Fibroblast of pulmonary artery (primary cell): ENCODE measurements around the gene MUC12.

Experiments
- DNase-seq: peaks from one replicate; pipeline ENCODE4 v3.0.0-alpha.2; 2010; ENCODE audit warnings: low read depth
- H3K4me3 ChIP-seq: replicated peaks from 2 replicates; pipeline ENCODE4 v1.5.1; 2011; ENCODE audit warnings: low read depth, mild to moderate bottlenecking, control low read depth, low read length, moderate library complexity
- CTCF ChIP-seq: IDR thresholded peaks from 2 replicates; pipeline ENCODE4 v1.5.1; 2011; ENCODE audit warnings: mild to moderate bottlenecking, control low read depth, low read length, inconsistent platforms; ENCODE audit errors: missing control alignments

Gene MUC12

GRCh38 chr7:100949933-100950443, 19.4 kb upstream of the MUC12 start:
- TF ChIP-seq CTCF, result no peak
- DNase-seq, result no peak
- H3K4me3 ChIP-seq, result no peak overlapping the region

- no peak overlapping the region for H3K4me3 ChIP-seq
- DNase-seq, result no peak
- no peak for TF ChIP-seq CTCF
These were observed 18.2 kb upstream of the MUC12 start for GRCh38 chr7:100951172-100951571.

GRCh38 chr7:100951888-100952560, 17.3 kb upstream of the MUC12 start:
- DNase-seq, result no peak
- no peak for TF ChIP-seq CTCF
- H3K4me3 ChIP-seq, result no peak overlapping the region

GRCh38 chr7:100952641-100953040, 16.7 kb upstream of the MUC12 start:
- DNase-seq, result no peak
- no peak for TF ChIP-seq CTCF
- H3K4me3 ChIP-seq, result no peak overlapping the region

- no peak for TF ChIP-seq CTCF
- DNase-seq, result peak; percentile 26
These were observed 11.4 kb upstream of the MUC12 start for GRCh38 chr7:100957832-100958421.

GRCh38 chr7:100959894-100960293, 9.5 kb upstream of the MUC12 start:
- H3K4me3 ChIP-seq, result no peak overlapping the region
- no peak for DNase-seq
- no peak for TF ChIP-seq CTCF

More at GRCh38 chr7:100957832-100958421, 11.4 kb upstream of the MUC12 start:
- no peak overlapping the region for H3K4me3 ChIP-seq
